A673 (cell line): ENCODE results near the gene SLIT3. TPM values are rescaled to one million over a fixed set of nuclear protein-coding genes. Genes with fewer than 3 reads are reported as not detected.

Experiments used
- BruUV-seq: library from RNA; stranded (reverse); fragments of 400-500 nt; replicated peaks from 2 replicates; lab custom pipeline; 2021; lab: Mats Ljungman, UMichigan
- CTCF ChIA-PET: fragments of 300-600 bp; sonication (Branson Sonifier 250); formaldehyde crosslinking; loops from one replicate; lab custom pipeline; 2022; ENCODE audit warnings: antibody characterized with exemption; lab: Charles Lee
- POLR2A ChIA-PET: fragments of 300-600 bp; sonication (Branson Sonifier 250); formaldehyde crosslinking; loops from one replicate; lab custom pipeline; 2022; ENCODE audit warnings: antibody characterized with exemption; ENCODE audit not compliant: low non-redundant PET; lab: Charles Lee
- DNase-seq: peaks from one replicate; pipeline ENCODE4 v3.0.0-alpha.2; 2015; ENCODE audit warnings: low spot score
- H3K27ac ChIP-seq: fragments of 200-600 bp; sonication (generic); 2 replicates; pipeline ENCODE4 v1.5.1; 2016; ENCODE audit warnings: mixed run types, low read depth, mild to moderate bottlenecking, mixed read lengths, antibody characterized with exemption, low read length; ENCODE audit not compliant: poor library complexity, severe bottlenecking
- H3K27me3 ChIP-seq: fragments of 200-600 bp; sonication (generic); replicated peaks from 2 replicates; pipeline ENCODE4 v1.6.1; 2017; ENCODE audit warnings: mixed run types, low read depth, mild to moderate bottlenecking, mixed read lengths, antibody characterized with exemption, low read length; ENCODE audit not compliant: insufficient read depth, poor library complexity
- H3K36me3 ChIP-seq: fragments of 200-600 bp; sonication (generic); 2 replicates; pipeline ENCODE4 v1.6.1; 2016; ENCODE audit warnings: mixed run types, mild to moderate bottlenecking, mixed read lengths, antibody characterized with exemption, low read length; ENCODE audit not compliant: insufficient read depth, poor library complexity, severe bottlenecking
- H3K4me1 ChIP-seq: fragments of 200-600 bp; sonication (generic); 2 replicates; pipeline ENCODE4 v1.6.1; 2017; ENCODE audit warnings: mixed run types, mild to moderate bottlenecking, mixed read lengths, antibody characterized with exemption, low read length; ENCODE audit not compliant: insufficient read depth, poor library complexity, severe bottlenecking
- H3K4me3 ChIP-seq: fragments of 200-600 bp; sonication (generic); 2 replicates; pipeline ENCODE4 v1.5.1; 2016; ENCODE audit warnings: low read depth, mixed run types, mild to moderate bottlenecking, mixed read lengths, low read length; ENCODE audit not compliant: poor library complexity, severe bottlenecking
- H3K9me3 ChIP-seq: fragments of 200-600 bp; sonication (generic); 2 replicates; pipeline ENCODE4 v1.6.1; 2016; ENCODE audit warnings: mixed run types, low read depth, mild to moderate bottlenecking, mixed read lengths, antibody characterized with exemption, low read length; ENCODE audit not compliant: poor library complexity, severe bottlenecking
- EZH2 ChIP-seq: fragments of 200-600 bp; sonication (generic); IDR thresholded peaks from 2 replicates; pipeline ENCODE4 v1.6.1; 2017; ENCODE audit warnings: borderline replicate concordance, low read depth, mild to moderate bottlenecking, mixed read lengths, antibody characterized with exemption, low read length; ENCODE audit not compliant: poor library complexity, severe bottlenecking
- intact Hi-C: fragments of 100-400 bp; cut with micrococcal nuclease; formaldehyde crosslinking; loops from one replicate; pipeline ENCODE4 v1.10.0; 2022; ENCODE audit not compliant: unreplicated experiment
- total RNA-seq: library from RNA; stranded (reverse); gene quantifications from 2 replicates; pipeline ENCODE4 v1.2.3, GENCODE V29; 2021
- TF ChIP-seq, protein P1 (sequence below): fragments of 300-800, 200-600 bp; sonication (generic); conservative IDR thresholded peaks from 2 replicates; pipeline ENCODE4 v1.5.1; 2017; ENCODE audit warnings: low read depth, mild to moderate bottlenecking, antibody characterized with exemption, low read length, moderate library complexity, mixed read lengths

The SLIT3 gene
- total RNA-seq, 1 experiment from 2014 or later: not detected

DNA sequence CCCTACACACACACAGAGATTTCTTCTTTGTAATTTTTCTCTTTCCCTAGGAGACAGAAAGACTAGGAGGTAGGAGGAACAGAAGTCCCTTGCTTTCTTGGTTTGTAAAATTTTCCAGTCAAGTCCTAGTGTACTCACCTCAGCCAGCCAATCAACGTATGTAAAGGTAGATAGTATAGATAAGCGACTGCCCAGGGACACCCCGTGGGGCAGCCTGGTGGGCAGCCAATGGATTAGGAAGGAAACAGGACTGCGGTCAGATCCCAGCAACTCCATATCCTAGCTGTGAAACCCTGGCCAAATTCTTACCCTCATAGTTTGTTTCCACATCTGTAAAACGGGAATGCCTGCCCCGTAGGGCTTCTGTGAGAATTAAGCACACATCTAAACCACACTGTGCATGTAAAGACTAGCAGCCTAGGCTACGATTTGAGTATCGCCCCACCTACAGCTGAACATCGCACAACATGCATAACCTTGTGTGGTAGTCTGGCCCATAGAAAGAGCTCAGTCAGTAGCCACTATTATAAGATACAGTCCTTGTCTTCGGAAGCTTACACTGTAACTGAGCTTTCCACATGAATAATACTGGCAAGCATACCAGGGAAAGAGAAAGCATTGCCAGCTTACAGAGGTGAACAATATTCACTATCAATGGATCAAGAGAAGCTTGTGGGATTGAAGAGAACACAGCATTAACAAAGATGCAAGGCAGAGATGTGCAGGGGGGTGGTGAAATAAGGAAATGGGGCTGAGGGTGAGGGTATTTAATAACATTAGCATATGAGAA, 368.3 kb downstream of the SLIT3 start:
- CTCF ChIA-PET: no interaction called here
- no peak for DNase-seq
- TF ChIP-seq, protein P1, sequence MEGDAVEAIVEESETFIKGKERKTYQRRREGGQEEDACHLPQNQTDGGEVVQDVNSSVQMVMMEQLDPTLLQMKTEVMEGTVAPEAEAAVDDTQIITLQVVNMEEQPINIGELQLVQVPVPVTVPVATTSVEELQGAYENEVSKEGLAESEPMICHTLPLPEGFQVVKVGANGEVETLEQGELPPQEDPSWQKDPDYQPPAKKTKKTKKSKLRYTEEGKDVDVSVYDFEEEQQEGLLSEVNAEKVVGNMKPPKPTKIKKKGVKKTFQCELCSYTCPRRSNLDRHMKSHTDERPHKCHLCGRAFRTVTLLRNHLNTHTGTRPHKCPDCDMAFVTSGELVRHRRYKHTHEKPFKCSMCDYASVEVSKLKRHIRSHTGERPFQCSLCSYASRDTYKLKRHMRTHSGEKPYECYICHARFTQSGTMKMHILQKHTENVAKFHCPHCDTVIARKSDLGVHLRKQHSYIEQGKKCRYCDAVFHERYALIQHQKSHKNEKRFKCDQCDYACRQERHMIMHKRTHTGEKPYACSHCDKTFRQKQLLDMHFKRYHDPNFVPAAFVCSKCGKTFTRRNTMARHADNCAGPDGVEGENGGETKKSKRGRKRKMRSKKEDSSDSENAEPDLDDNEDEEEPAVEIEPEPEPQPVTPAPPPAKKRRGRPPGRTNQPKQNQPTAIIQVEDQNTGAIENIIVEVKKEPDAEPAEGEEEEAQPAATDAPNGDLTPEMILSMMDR: no peak
- TF ChIP-seq EZH2: no peak
- POLR2A ChIA-PET: no interaction called here
- Histone ChIP-seq H3K36me3 (no peaks in the 10 kb centered on the region), H3K4me1 (no peaks in the 10 kb centered on the region), H3K4me3 (no peak overlapping the region), H3K27ac (no peak overlapping the region), H3K9me3 (no peaks in the 10 kb centered on the region), H3K27me3 (peaks cover 58% of the 10 kb centered on the region)
- intact Hi-C loops: no loop called here
- BruUV-seq: no TSS peak

GRCh38 chr5:168931638-168932345, 369.1 kb downstream of the SLIT3 start:
- POLR2A ChIA-PET: no interaction called here
- TF ChIP-seq, protein P1: no peak
- no peak for TF ChIP-seq EZH2
- Histone ChIP-seq H3K4me3 (no peak overlapping the region), H3K9me3 (no peaks in the 10 kb centered on the region), H3K27ac (no peak overlapping the region), H3K36me3 (no peaks in the 10 kb centered on the region), H3K27me3 (peaks cover 66% of the 10 kb centered on the region), H3K4me1 (no peaks in the 10 kb centered on the region)
- no TSS peak for BruUV-seq
- CTCF ChIA-PET: no interaction called here
- intact Hi-C loops: no loop called here
- DNase-seq: no peak

- Histone ChIP-seq H3K27ac (no peak overlapping the region), H3K4me3 (no peak overlapping the region), H3K4me1 (no peaks in the 10 kb centered on the region), H3K9me3 (no peaks in the 10 kb centered on the region), H3K36me3 (no peaks in the 10 kb centered on the region), H3K27me3 (peaks cover 86% of the 10 kb centered on the region)
- intact Hi-C loops: loop anchor here (10.0 kb wide), 1 partner anchor 1455 kb away; no protein-coding TSS in a partner anchor
- TF ChIP-seq, protein P1: no peak
- TF ChIP-seq EZH2: no peak
- BruUV-seq: no TSS peak
- no peak for DNase-seq
- POLR2A ChIA-PET: no interaction called here
- CTCF ChIA-PET: no interaction called here
These were observed 371.3 kb downstream of the SLIT3 start for GRCh38 chr5:168929656-168930055.
